NCI-H2196 treated with DMSO at 0.1 percent for 48 hours (cell line): ENCODE results near the gene ARMCX6.
"Not testable (repeated sequence)": the region's sequence is repeated elsewhere in the genome, so short reads cannot be mapped to it uniquely, and the experiment has no call there.

Experiments used
- DNase-seq: peaks from one replicate; lab custom pipeline; 2025; ENCODE audit not compliant: unreplicated experiment; lab: John Stamatoyannopoulos, UW

ARMCX6 gene

GRCh38 chrX:101617211-101618191 lies at the start of gene ARMCX6:
TSS of gene ARMCX6 (minus strand) at chrX:101618000. CDS start at chrX:101616620, 1,380 bp downstream.
- peak; percentile 26 for DNase-seq

DNA sequence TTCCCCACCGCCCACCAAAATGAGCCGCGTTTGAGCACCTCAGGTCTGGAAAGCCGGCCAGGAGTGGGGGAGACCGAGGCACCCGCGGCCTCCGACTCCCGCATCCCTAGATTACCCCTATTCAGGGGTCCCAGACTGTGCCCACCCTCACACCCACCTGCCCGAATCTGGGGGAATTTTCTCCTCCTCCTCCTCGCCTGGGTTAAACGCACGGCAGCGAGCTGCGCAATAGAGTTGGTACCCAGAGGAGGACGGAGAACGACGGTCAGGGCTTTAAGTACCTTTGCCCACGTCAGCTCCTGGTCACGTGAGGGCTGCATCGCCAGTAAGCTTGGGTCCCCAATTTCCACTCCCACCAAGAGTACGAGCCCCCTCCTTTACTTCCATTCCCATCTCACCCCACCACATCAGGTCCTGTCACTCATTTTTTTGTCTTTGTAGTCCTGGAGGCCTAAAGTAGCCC lies 41.8 kb upstream of the ARMCX6 start, which contains the start of gene ARMCX2:
TSS of gene ARMCX2 (minus strand) at position 250 of the 463 bp plus-strand sequence. CDS start 2,262 bp downstream, outside the sequence.
- peak; percentile 13 for DNase-seq

DNA sequence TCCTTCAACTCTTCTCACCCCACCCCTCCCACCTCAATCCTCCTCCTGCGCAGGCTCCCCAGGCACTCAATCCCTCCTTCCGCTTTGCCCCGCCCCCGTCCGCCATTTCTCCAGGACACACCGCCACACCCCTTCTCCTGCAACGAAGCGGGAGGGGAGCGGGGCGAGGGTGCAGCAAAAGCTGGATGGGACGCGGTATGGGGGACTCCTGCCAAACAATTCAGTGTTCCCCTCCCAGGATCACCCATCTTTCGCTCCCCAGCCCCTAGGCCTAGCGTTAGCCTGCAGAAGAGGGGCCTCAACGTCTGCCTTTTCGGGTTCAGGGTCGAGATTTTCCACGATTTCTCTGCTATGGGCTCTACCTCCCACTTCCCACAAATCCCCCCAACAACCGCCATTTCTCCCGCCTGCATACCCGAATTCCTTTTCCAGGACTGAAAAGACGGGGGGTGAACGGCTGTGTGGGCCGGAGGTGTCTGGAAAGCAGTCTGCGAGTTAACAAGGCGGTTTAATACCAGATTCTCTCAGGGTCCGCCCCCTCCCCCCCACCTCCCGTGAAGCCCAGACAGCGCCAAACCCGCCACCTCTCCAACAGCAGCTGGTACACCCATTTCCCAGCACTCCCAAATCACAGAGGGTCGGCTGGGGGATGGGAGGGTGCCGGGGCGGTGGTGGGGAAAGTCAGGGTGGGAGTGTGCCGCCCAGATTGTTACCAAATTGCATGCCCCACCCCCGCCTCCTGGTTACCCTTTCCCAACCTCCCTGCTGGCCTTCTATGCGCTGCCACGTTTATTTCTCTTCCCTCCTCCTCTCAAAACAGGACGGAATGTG lies 41.1 kb upstream of the ARMCX6 start:
- peak; percentile 46 for DNase-seq

- no peak for DNase-seq
Measured at GRCh38 chrX:101657495-101657894, 39.7 kb upstream of the ARMCX6 start.

DNA sequence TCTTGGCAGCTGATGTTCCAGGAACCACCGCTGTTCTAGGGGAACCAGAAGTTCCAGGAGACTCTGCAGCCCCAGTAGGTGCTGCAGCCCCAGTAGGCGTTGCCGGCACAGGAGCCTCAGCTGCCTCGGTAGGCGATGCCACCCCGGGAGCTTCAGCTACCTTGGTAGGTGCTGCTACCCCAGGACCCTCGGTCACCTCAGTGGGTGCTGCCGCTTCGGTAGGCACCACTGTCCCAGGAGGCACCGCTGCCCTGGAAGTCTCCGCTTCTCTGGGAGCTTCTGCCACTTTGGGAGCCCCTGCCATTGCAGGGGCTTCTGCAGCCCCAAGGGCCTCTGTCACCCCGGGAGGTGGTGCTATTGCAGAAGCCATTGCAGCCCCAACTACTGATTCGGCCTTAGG lies 39.0 kb upstream of the ARMCX6 start:
- DNase-seq: no peak

GRCh38 chrX:101655534-101655933 lies 37.7 kb upstream of the ARMCX6 start:
- no peak for DNase-seq

- DNase-seq: not testable (repeated sequence)
Measured at GRCh38 chrX:101647716-101648115, 29.9 kb upstream of the ARMCX6 start.

- DNase-seq: no peak
Measured at GRCh38 chrX:101642093-101642492, 24.3 kb upstream of the ARMCX6 start.

GRCh38 chrX:101639583-101639982 lies 21.8 kb upstream of the ARMCX6 start:
- DNase-seq: no peak

DNA sequence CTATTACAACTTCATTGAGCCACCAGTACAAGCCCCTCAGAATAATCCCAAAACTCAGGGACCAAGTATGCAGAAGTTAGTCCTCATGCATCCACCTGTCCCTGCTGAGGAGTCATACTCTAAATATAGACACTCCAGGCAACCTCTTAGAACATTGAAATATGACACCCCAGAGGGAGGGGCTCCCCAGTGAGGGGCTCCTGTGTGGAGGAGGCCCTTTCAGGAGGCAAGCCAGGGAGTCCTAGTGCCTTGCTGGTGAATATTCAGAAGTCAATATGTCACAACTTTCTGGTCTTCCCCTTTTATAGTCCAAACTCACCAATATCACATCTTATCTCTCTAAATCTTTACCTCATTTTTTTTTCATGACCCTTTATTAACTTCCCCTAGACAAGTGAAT lies 1.6 kb upstream of the ARMCX6 start:
- no peak for DNase-seq

- no peak for DNase-seq
Measured at GRCh38 chrX:101605728-101606127, 12.1 kb downstream of the ARMCX6 start.

DNA sequence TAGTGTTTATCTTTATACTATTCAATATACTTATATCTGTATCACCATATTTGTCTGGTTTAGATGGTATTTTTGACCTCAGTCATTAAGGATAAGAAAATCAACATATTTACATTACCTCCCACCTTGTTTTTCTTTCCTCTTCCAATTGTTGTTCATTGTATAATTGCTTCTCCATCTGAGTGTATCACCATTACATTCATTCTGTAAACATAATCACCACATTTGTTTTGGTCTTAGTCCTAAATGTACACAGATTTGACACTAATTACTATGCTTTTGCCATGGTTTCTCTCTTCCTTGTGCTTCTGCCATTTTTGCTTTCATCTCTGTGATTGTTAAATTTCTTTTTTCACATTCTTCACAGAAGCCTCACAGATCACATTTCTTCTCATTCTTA lies 12.7 kb downstream of the ARMCX6 start:
- DNase-seq: no peak

GRCh38 chrX:101602077-101602476 lies 15.7 kb downstream of the ARMCX6 start:
- no peak for DNase-seq

DNA sequence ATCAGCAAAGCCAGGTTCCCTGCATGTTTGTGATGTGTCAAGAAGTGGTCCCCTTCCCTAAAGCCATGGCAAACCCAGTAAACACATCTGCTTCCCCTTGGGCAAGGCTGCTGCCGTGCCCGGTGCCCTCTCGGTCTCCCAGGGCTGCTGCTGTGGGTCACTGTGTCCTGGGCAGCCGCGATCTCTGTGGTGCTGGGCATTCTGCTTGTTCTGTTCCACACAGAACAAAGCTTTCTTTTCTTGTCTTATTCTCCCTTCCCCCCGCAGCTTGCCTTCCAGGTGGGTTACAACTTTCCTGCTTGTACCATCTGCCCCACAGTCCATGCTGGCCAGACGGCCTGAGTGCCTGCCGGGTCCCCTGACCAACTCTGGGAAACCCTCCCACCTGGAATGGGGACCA lies 18.2 kb downstream of the ARMCX6 start:
- not testable (repeated sequence) for DNase-seq

DNA sequence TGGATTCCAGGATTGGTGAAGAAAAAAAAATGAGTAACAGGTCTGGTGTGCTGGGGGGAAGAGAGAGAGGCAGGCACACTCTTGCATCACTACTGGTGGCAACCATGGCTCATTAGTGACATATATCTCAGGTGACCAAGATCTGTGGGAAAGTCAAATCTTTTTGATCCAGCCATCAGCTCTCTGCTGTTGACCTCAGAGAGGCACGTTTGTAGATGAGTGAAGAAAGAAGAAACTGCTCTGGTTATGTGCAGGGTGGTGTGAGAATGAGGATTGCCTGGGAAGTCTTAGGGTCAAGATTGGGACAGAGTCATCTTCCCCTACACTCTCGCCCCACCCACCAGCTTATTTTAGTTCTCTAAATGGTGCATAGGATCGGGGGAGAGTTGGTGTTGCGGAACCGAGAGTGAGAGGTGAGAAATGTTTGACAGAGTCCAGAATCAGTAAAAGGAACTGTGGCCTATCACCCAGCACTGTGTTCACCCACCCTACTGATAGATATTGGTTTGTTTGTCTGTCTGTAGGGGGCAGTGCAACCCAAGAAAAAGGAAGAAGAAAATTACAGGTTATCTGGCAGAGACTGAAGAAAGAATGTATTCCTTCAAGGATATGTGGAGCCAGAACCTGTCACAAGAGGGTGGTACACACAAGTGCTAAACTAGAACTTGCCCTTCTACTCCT lies 21.9 kb downstream of the ARMCX6 start:
- no peak for DNase-seq
